Measurements from ENCODE around the gene FREM3.

DNA sequence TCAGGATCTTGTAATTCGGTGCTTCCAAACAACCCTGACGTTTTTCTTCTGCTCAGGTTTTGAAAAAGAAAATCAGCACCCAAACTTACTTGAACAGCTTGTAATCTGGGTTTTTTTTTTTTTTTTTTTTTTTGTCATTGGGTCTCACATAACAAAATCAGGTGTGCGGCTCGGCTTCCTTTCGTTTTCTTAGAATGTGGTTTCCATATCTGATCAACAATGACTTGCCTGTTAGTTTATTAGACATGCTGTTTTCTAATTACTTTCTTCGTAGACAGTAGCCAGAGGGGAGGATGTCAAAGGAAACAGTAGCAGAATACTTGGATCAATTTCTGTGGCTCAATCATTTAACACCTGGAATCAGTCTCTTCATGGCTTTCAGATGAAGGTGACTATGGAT is 890 bp upstream of the FREM3 start:
- TF ChIP-seq GATA2 (IDR thresholded peaks at IDR 0.05; ENCODE audit: low read depth, low read length) (no peak), GATA3 (IDR thresholded peaks at IDR 0.05; ENCODE audit: low read depth, low read length) (no peak)

All from SH-SY5Y (cell line).